ENCODE results near the gene TBX19.
"Not testable (repeated sequence)": the region's sequence is repeated elsewhere in the genome, so short reads cannot be mapped to it uniquely, and the experiment has no call there.

The TBX19 gene

GRCh38 chr1:168348146-168348709 is 67.6 kb downstream of the TBX19 start:
- ChIA-PET POLR2A (no interaction called here), CTCF (no interaction called here)
- H3K36me3 ChIP-seq (ENCODE audit: control insufficient read depth in 2 of 2, insufficient read depth in 1 of 2, low read length in 2 of 2) = no peaks in the 10 kb centered on the region
- H3K9me3 ChIP-seq (ENCODE audit: control insufficient read depth, insufficient read depth, low read depth, low read length) = no peaks in the 10 kb centered on the region
- H3K27ac ChIP-seq (ENCODE audit: extremely low read depth, low read depth, low read length) = no peak overlapping the region
- H3K4me1 ChIP-seq (ENCODE audit: control insufficient read depth, insufficient read depth, low read length) = no peaks in the 10 kb centered on the region
- TF ChIP-seq ZSCAN4 (tag by site-specific recombination; IDR thresholded peaks at IDR 0.05) (no peak), REST (tag by site-specific recombination; IDR thresholded peaks at IDR 0.05) (no peak), ZNF2 (tag by site-specific recombination; IDR thresholded peaks at IDR 0.05) (no peak), PRDM1 (tag by site-specific recombination; IDR thresholded peaks at IDR 0.05) (peak; percentile 54; the same call in 1 of the 2 replicates), ZNF335 (tag by site-specific recombination; conservative IDR thresholded peaks at IDR 0.05) (peak; percentile 63), ZNF518A (tag by site-specific recombination; conservative IDR thresholded peaks at IDR 0.05; ENCODE audit: low read depth) (0 out of 2 replicates have a peak, but pooled peaks have one; percentile 12), SCRT2 (tag by site-specific recombination; IDR thresholded peaks at IDR 0.05) (0 out of 2 replicates have a peak, but pooled peaks have one; percentile 41), ZNF223 (tag by site-specific recombination; IDR thresholded peaks at IDR 0.05) (no peak), OSR2 (tag by site-specific recombination; IDR thresholded peaks at IDR 0.05) (no peak), ZNF211 (tag by site-specific recombination; IDR thresholded peaks at IDR 0.05; ENCODE audit: low read depth) (no peak)
- H3K4me3 ChIP-seq (ENCODE audit: low read depth, low read length) = no peak overlapping the region

GRCh38 chr1:168354335-168355269 is 73.9 kb downstream of the TBX19 start:
- H3K4me3 ChIP-seq (ENCODE audit: low read depth, low read length); H3K36me3 ChIP-seq (ENCODE audit: control insufficient read depth in 2 of 2, insufficient read depth in 1 of 2, low read length in 2 of 2); H3K9me3 ChIP-seq (ENCODE audit: control insufficient read depth, insufficient read depth, low read depth, low read length); H3K27ac ChIP-seq (ENCODE audit: extremely low read depth, low read depth, low read length); H3K4me1 ChIP-seq (ENCODE audit: control insufficient read depth, insufficient read depth, low read length); POLR2A ChIA-PET: not testable (repeated sequence)
- CTCF ChIA-PET = interaction anchor here (2.5 kb wide), 1 partner anchor 12 kb away, joined by 9 read pairs; no protein-coding TSS in a partner anchor
- TF ChIP-seq ZNF394 (tag by site-specific recombination; IDR thresholded peaks at IDR 0.05; ENCODE audit: borderline replicate concordance) (peak; percentile 38; the same call in 1 of the 2 replicates), ZBTB10 (tag by site-specific recombination; IDR thresholded peaks at IDR 0.05) (peak; percentile 63; the same call in 1 of the 2 replicates), ZBTB48 (tag by site-specific recombination; IDR thresholded peaks at IDR 0.05) (peak; percentile 46; the same call in 1 of the 2 replicates), ZNF501 (tag by site-specific recombination; IDR thresholded peaks at IDR 0.05) (0 out of 2 replicates have a peak, but pooled peaks have one; percentile 56), ZFP69B (tag by site-specific recombination; IDR thresholded peaks at IDR 0.05) (0 out of 2 replicates have a peak, but pooled peaks have one; percentile 13), ZBTB26 (tag by site-specific recombination; optimal IDR thresholded peaks at IDR 0.05) (peak; percentile 43), ZBTB17 (tag by site-specific recombination; IDR thresholded peaks at IDR 0.05) (0 out of 2 replicates have a peak, but pooled peaks have one; percentile 30), ZNF341 (tag by site-specific recombination; IDR thresholded peaks at IDR 0.05; ENCODE audit: low read depth) (peak; percentile 44; the same call in 1 of the 2 replicates)
